GM18858 (cell line): ENCODE measurements around the gene PALM3.
"Not testable (repeated sequence)": the region's sequence is repeated elsewhere in the genome, so short reads cannot be mapped to it uniquely, and the experiment has no call there.

ENCODE experiments used
- ATAC-seq: cut with Tn5 transposase; IDR thresholded peaks from one replicate; pipeline ENCODE4 v1.9.1; 2021; ENCODE audit not compliant: unreplicated experiment

Gene PALM3

DNA sequence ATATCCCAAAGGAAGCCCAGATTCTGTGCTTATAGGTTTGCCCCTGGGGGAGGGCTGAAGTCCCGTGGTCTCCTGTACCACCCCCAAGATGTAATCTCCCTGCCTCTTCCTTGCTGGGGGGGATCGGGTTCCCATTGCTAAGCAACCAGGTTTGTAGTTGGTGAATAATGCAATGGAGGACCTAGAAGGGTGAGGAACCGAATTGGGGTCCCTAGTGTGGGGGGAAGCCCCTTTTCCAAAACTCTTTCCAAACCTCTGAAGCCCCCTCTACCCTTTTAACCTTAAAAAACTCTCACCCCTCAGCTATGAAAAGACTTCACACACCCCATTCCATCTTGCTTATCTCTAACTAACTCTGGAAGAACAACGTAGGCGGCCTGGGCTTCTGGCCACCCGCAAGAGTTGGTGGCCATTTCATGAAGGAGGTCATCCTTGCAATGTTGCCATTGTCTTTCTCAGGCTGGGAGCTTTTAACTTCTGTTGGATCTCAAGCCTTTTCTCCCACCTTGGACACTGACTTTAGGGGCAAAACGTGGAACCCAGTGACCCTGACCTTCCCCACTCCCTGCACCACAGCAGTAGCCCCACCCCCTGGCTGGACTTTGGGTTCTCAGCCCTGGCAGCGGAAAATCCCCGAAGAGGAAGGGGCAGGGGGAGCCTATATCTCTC, 661 bp downstream of the PALM3 start:
- ATAC-seq: no peak

DNA sequence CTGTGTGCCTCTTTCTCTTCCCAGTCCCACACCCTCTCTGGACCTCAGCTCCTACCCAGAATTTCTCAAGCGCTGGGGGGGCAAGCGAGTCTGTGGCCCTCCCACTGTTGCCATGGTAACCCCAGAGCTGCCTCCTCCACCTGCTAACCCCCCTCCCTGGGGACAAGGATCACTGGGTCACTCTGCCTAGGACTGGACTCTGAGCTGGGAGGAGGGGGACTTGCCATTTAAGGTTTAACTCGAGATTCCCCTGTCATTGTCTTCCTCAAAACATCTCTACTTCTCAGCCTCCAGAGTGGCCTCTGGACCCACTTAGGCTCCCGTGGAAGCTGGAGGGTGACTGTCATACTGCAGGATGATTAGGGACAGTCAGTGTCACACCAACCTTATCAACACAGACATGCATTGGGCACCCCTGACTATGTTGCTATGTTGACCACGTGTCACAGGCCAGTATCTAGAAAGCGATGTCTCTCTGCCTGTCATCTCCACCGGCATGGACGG, 2.2 kb downstream of the PALM3 start:
- ATAC-seq: no peak

DNA sequence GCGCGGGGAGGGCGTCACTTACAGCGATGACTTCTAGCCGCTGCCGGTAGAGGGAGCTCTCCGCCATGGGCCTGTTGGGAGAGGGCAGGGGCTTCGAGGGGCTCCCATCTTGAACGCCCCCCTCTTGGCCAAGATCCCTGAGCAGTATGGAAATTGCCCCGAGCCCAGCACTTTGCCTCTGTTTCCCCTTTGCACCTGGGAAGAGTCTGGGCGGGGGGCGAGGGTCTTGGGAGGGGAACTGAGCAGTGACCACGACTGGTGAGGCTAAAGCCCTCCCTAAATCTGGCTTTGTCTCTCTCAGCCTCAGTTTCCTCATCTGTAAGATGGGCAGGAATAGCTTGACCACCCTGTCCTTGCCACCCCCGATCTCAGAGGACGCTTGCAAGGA, 2.8 kb downstream of the PALM3 start:
- ATAC-seq: no peak

DNA sequence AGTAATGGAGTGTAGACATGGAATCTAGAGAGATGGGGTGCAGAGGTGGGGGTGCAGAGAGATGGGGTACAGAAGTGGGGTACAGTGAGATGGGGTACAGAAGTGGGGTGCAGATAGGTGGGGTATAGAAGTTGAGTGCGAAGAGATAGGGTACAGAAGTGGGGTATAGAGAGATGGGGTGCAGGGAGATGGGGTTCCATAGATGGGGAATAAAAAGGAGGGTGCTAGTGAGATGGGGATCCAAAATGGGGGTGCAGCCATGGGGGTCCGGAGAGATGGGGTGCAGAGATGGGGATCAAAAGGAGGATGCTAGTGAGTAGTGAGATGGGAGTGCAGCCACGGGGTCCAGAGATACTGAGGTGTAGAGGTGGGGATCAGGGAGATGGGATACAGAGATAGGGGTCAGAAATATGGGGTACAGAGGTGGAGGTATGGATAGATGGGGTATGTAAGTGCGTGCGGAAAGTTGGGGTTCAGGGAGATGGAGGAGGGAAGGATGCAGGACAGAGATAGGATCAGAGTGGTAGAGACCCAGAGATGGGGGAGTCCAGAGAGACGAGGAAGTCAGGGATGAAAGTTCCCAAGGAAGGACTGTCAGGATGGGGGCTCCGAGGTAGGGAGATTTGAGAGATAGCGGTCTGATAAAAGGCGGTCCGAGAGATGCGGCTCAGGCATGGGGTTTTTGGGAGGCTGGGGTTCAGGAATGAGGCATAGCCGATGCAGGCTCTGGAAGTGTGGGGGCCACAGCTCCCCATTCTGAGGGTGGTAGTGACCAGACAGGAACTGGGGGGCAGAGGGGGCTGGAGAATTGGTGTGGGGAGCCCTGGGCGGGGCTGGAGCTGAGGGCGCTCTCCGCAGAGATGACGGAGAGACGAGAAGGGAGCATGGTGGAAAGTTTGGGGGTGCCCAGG, 3.4 kb downstream of the PALM3 start:
- no peak for ATAC-seq

DNA sequence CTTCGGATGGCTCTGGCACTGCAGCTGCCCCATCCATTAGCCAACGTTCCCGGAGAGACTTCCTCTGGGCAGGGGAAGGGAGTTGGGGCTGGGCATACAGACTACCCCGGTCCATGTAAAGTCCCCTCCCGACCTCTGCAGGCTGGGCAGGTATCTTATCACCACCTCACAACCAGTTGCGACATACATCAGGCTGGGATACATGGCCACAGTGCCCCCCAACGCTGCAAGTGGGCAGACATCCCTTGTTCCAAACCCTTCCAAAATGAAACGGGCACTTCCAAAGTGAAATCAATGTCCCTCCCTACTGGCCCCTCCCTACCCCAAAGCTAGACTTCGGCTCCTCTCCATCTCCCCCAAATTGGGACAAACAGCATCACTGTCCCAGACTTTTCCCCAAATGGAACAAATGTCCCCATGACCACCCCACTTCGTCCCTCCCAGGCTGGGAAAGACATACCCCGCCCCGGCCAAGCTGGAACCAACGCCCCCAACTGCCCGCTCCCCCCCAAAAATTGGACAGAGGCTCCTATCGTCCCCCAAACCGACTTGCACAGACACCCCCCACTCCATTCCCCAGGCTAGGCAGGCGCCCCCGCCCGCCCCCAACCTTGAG, 5.0 kb downstream of the PALM3 start:
- no peak for ATAC-seq

DNA sequence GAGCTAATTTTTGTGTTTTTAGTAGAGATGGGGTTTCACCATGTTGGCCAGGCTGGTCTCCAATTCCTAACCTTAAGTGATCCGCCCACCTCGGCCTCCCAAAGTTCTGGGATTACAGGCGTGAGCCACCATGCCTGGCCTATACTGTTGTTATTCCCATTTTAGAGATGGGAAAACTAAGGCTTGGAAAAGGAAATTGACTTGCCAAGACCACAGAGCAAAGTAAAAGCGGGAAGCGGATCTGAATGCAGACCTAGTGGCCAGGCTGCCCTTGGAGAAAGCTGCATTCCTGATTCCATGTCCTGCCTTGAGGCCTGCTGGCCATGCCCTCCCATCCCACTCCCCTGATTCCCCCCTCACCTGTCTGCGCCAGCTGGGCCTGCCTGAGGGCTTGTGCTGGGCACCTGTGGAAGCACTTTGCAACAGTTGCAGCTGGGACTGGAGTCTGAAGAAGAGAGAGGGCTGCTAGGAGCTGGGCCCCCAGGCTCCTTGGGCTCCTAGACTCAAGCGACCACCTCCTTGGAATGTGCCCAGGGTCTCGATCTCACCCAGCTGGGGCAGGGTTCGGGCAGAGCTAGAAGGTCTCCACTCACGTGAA, 5.7 kb downstream of the PALM3 start:
- ATAC-seq: no peak

DNA sequence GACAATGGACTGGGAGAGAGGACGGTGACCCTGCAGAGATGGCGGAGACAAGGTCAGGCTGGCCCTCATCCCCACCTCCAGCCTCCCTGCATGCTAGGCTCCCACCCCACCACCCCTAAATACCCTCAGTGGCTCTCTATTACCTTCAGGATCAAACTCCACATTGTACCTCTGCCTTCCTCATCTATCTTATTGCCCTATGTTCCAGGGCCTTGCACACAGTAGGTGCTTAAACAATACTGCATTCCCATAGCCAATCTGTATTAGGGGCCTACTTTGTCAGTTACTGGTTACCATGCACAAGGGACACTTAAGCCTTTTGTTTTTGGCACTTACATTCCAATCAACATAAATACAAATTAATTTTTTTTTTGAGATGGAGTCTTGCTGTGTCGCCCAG, 6.5 kb downstream of the PALM3 start:
- ATAC-seq: no peak

DNA sequence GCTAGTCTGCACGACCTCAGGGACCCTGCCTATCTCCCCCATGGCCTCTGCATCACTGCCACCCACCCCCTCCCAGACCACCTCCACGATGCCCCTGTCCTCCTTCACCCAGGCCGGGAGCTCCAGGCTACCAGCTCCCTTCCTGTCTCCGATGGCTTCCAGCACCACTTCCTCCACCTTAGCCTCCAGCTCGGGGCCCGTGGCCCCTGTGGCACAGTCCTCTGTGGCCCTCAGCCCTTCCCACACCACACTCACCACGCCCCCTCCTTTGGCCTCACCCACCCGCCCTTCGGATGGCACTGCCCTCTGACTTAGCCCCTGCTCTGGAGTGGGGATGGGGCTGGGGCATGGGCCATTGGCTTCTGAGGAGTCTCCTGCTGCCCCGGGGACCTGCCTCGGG, 7.2 kb downstream of the PALM3 start:
- ATAC-seq: no peak

DNA sequence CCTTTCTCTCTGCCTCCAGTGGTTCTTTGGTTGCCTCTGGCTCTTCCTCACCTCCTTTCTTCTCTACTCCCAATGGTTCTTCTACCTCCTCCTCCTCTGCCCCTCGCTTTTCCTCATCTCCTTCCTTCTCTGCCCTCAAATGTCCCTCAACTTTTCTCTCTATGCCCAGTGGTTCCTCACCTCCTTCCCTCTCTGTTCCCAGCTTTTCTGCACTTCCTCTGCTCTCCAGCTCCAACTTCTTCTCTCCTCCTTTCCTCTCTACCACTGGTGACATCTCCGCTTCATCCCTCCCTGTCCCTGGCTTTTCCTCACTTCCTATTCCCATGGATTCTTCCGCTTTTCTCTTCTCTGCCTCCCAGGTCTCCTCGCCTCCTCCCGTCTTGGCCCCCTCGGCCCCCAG, 7.8 kb downstream of the PALM3 start:
- no peak for ATAC-seq

DNA sequence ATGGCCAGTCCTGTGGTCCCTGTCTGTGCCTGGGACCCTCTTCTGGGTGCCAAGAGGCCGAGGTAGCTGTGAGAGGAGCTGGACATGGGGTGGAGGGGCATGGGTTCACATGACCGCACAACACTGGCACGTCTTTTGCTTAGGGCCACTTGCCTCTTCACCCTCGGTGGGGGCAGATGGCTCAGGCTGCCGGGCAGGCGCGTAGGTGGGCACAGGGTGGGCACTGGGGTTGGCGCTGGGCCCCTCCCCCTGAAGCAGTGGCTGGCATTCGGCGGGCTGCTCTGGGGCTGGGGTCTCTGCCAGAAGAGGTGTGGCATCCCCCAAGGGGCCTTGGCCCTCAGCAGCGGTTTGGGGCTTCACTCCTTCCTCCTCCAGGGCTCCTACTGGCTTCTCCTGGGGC, 8.4 kb downstream of the PALM3 start:
- no peak for ATAC-seq

DNA sequence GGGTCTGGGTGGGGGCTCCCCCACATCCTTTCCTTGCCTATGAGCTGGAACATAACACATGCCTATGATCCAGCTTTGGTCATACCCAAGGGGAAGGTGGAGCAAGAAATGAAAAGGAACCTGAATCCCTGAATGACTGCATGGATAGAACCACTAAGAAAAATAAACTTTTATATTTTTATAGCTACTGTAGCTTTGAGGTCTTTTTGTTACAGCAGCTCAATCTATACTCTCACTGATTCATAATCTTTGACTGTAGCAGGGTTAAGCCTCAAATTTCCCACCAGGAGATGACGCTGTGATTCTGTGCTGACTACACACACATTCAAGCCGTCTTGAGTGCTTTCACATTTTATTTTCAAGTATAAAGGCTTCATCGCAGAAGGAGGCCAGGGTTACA, 8.8 kb downstream of the PALM3 start:
- ATAC-seq: no peak

DNA sequence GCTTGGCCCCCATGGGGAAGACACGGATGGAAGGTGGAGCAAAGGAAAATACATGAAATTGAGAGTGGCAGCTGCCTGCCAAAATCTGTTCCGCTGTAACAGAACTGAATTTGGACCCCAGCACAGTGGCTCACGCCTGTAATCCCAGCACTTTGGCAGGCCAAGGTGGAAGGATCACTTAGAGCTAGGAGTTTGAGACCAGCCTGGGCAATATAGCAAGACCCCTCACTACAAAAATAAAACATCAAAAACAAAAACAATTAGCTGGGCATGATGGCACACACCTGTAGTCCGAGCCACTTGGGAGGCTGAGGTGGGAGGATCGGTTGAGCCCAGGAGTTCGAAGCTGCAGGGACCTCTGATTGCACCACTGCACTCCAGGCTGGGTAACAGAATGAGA, 9.4 kb downstream of the PALM3 start:
- no peak for ATAC-seq

DNA sequence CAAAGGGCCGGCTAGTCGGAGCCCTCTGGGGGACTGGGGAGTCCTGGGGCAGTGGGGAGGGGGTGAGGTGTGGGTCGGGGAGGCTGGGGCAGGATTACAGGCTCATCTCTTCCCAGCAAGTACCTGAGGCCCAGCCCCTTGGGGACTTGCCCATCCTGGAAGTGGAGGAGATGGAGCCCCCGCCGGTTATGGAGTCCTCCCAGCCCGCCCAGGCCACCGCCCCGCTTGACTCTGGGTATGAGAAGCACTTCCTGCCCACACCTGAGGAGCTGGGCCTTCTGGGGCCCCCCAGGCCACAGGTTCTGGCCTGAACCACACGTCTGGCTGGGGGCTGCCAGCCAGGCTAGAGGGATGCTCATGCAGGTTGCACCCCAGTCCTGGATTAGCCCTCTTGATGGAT, 9.9 kb downstream of the PALM3 start:
- no peak for ATAC-seq

DNA sequence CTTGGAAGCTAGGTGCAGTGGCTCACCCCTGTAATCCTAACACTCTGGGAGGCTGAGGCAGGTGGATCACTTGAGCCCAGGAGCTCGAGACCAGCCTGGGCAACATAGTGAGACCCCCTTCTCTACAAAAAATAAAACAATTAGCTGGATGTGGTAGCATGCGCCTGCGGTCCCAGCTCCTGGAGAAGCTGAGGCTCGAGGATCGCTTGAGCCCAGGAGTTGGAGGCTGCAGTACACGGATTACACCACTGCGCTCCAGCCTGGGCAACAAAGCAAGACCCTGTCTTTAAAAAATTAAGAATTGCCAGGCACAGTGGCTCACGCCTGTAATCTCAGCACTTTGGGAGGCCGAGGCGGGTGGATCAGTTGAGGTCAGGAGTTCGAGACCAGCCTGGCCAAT, 10.9 kb downstream of the PALM3 start:
- not testable (repeated sequence) for ATAC-seq

DNA sequence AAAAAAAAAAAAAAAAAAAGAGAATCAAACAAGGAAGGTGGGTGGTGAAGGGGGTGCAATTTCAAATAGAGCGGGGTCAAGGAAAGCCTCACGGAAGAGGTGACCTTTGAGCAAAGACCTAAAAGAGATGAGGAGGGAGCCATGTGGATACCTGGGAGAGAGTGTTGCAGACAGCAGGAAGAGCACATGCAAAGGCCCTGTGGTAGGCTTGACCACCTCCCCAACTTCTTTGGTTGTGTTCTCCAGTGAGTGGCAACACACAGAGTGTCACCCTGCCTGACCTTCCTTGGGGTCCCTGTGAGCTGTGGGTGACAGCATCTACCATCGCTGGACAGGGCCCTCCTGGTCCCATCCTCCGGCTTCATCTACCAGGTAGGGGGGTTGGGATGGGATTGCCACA, 11.4 kb downstream of the PALM3 start:
- ATAC-seq: no peak

DNA sequence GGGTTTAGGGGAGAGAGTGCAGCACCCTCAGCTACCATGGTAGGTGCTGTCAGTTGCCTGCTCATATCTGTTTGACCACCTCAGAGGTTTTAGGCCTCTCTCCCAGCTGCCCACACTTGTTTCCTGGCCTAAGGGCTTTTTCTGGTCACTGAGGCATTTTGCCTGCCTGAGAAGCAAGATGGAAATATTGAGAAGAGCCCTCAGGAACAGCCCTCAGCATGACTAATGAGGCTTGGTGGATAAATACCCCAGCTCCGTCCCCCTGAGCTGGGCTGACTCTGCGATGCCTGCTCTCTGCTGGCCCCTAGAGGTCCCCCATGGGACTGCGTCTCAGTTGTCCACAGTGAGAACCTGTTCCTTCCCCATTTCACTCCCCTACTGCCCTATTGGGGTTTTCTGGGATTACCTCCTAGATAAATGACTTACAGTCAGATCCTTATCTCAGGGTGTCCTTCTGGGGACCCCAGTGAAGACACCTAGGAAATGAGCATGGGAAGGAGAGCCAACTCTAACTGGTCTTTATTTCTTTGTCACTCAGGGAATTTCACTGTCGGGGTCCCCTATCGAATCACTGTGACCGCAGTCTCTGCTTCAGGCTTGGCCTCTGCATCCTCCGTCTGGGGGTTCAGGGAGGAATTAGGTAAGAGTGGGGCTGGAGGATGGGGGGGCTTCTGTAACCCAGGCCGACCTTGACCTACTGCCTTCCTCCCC, 13.3 kb downstream of the PALM3 start:
- ATAC-seq: no peak

DNA sequence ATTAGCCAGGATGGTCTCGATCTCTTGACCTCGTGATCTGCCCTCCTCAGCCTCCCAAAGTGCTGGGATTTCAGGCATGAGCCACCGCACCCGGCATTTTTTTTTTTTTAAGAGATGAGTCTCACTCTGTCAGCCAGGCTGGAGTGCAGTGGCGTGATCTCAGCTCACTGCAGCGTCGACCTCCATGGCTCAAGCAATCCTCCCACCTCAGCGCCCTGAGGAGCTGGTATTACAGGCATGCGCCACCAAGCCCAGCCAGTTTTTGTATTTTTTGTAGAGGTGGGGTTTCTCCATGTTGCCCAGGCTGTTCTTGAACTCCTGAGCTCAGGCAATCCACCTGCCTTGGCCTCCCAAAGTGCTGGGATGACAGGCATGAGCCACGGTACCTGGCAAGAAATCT, 14.0 kb downstream of the PALM3 start:
- not testable (repeated sequence) for ATAC-seq

DNA sequence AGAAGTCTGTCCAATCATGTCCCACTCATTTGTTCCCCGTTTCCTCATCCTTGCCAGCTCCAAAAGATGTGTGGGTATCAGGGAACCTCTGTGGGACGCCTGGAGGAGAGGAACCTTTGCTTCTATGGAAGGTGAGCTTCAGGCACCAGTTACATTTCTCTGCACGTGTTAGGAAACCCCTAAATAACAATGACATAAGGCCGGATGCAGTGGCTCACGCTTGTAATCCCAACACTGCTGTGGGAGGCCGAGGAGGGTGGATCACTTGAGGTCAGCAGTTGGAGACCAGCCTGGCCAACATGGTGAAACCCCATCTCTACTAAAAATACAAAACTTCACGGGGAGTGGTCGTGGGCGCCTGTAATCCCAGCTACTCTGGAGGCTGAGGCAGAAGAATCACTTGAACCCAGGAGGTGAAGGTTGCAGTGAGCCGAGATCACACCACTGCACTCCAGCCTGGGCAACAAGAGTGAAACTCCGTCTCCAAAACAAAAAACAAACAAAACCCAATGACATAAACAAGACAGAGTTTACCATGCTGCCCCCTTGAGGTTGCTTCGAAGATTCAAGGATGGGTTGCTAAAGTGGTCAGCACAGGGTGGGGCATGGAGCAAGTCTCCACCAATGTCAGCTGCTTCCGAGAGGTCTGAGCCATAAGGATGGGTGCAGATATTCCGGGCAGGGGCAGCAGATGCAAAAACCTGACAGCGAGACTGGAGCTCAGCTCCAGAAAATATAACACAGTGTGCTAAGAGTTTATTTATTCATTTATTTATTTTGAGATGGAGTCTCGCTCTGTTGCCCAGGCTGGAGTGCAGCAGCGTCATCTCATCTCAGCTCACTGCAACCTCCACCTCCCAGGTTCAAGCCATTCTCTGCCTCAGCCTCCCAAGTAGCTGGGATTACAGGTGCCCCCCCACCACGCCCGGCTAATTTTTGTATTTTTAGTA, 18.9 kb downstream of the PALM3 start:
- not testable (repeated sequence) for ATAC-seq

DNA sequence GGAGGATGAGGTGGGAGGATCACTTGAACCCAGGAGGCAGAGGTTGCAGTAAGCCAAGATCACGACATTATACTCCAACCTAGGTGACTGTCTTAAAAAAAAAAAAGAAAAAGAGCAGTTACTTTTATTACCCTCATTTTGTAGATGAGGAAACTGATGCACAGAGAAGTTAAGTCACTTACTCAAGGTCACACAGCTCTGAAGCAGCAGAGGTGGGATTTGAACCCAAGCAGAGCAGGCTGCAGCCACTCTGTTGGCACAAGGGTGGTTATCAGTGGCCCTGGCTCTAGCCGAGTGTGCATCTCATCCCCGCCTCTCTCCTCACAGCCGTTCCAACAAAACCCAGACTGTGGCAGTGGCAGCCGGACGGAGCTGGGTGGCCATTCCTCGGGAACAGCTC, 22.7 kb downstream of the PALM3 start:
- no peak for ATAC-seq

DNA sequence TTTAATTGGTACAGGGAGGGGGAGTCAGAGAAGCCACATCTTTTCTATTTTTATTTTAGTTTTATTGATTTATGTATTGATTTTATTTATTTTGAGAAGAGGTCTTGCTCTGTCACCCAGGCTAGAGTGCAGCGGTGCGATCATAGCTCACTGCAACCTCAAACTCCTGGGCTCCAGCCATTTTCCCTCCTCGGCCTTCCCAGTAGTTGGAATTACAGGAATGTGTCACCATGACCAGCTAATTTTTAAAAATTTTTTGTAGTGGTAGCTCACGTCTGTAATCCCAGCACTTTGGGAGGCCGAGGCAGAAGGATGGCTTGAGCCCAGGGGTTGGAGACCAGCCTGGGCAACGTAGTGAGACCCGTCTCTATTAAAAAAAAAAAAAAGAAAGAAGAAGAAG, 26.2 kb downstream of the PALM3 start:
- ATAC-seq: no peak
